ENCODE results near the gene NCOA7. TPM values are rescaled to one million over a fixed set of nuclear protein-coding genes. Genes with fewer than 3 reads are reported as not detected.

The NCOA7 gene
- total and polyA plus RNA-seq, 9 of the 15 experiments (the other 6 are each of a cell fraction or from before 2014, with no cell fraction given) = 5.8 to 14.6 (median 9.3) TPM

DNA sequence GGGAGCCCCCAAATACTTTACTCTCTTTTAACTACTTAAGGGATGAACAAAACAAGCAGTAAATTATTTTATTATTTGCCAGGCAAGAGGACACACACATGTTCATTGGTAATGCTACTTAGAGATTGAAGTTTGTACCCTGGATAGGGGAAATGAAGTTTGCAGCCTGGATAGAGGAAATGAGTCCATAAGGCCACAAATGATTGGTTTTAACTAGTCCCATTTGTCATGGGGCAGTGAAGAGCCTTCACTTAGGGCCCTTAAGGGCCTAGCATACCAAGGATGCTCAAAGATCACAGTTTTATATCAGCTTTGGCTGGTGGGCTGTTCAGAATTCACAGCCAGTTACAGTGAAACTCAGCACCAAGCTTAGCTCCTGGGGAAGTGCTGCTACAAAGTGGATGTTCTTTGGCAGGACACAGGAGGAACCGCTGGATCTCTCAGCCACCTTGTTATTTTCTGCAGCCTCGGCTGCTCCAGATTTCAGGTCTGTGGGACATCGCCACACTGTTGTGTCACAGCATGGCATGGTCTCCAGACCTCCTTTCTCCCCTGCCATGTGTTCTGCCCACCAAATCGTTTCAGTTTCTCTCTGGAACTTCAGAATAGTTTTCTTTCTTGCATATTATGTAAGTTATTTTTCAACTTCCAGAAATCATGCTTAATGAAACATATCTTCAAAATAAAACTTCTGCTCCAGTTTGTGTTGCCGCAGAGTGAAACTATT, 41.8 kb downstream of the NCOA7 start:
- Histone ChIP-seq H3K27ac (ENCODE audit: extremely low read depth, low read depth, low read length) (no peak overlapping the region), H3K4me2 (ENCODE audit: insufficient read depth, low read length) (no peak overlapping the region), H2AFZ (ENCODE audit: low read depth, low read length) (no peak overlapping the region), H3K9me3 (replicated peaks; ENCODE audit: control insufficient read depth, insufficient read depth, low read depth, low read length) (no peaks in the 10 kb centered on the region), H3K9ac (ENCODE audit: insufficient read depth in 1 of 2, low read depth in 2 of 2, low read length in 2 of 2) (no peak overlapping the region), H3K79me2 (ENCODE audit: control insufficient read depth, insufficient read depth, low read length) (no peaks in the 10 kb centered on the region), H3K27me3 (ENCODE audit: control insufficient read depth in 2 of 2, insufficient read depth in 2 of 2, low read length in 2 of 2) (no peaks in the 10 kb centered on the region), H4K20me1 (replicated peaks; ENCODE audit: control insufficient read depth, insufficient read depth, low read length) (no peaks in the 10 kb centered on the region), H3K9me1 (ENCODE audit: control insufficient read depth, insufficient read depth, low read length) (no peaks in the 10 kb centered on the region), H3K4me1 (replicated peaks in 1 of 2; ENCODE audit: control insufficient read depth in 2 of 2, insufficient read depth in 2 of 2, low read length in 2 of 2) (peaks cover 0 to 3% of the 10 kb centered on the region in 2 experiments; a peak in 1 of 5 replicates), H3K36me3 (ENCODE audit: control insufficient read depth, insufficient read depth, low read length) (no peaks in the 10 kb centered on the region), H3K4me3 (no peak overlapping the region)
- no peak for DNase-seq (ENCODE audit: extremely low read depth in 1 of 4, low spot score in 3 of 4)
- intact Hi-C loops (cut with micrococcal nuclease) (no loop called here), in situ Hi-C loops (cut with MboI) (no loop called here)
- FAIRE-seq = no peak
- ChIA-PET POLR2A (interaction anchor here (0.7 kb wide), 1 partner anchor 202 kb away, joined by 3 read pairs; no protein-coding TSS in a partner anchor), CTCF (ENCODE audit: low intra/inter-chr PET ratio) (no interaction called here)
- no TSS peak for BruUV-seq (replicated peaks)
- 75% methylated on average over 5 of the region's 5 CpGs for whole genome bisulfite sequencing (ENCODE audit: insufficient coverage, low coverage, missing lambda C conversion rate)
- ATAC-seq = no peak; the same call in 2 of the 3 replicates
- TF ChIP-seq HDAC8 (tag; IDR thresholded peaks at IDR 0.05) = no peak
- TF ChIP-seq HCFC1 (IDR thresholded peaks at IDR 0.05; ENCODE audit: low read depth, low read length) = no peak
- no peak for TF ChIP-seq EGR1 (conservative IDR thresholded peaks at IDR 0.05)
- no peak for TF ChIP-seq ZNF41 (CRISPR knock-in tag; conservative IDR thresholded peaks at IDR 0.05)
- TF ChIP-seq SNIP1 (IDR thresholded peaks at IDR 0.05; ENCODE audit: low read depth) = no peak
- no peak for TF ChIP-seq MGA (IDR thresholded peaks at IDR 0.05)
- TF ChIP-seq ZNF12 (CRISPR knock-in tag; IDR thresholded peaks at IDR 0.05) = no peak
- no peak for TF ChIP-seq POLR2H (tag; IDR thresholded peaks at IDR 0.05; ENCODE audit: low read depth)
